K562 (cell line): ENCODE measurements around the gene KLHL35. TPM values are rescaled to one million over a fixed set of nuclear protein-coding genes. Genes with fewer than 3 reads are reported as not detected.

Experiments
- CHCHD3 ChIP-seq: fragments of 250-450 bp; sonication (Bioruptor Pico); IDR thresholded peaks from 2 replicates; pipeline ENCODE4 v2.1.2; 2022; ENCODE audit warnings: mild to moderate bottlenecking
- ETV1 ChIP-seq: fragments of 450-650 bp; conservative IDR thresholded peaks from 2 replicates; pipeline ENCODE4 v1.6.1; 2016; ENCODE audit warnings: missing genetic modification characterization, control low read depth, low read depth, missing compliant biosample characterization
- FOS ChIP-seq: IDR thresholded peaks from 3 replicates; pipeline ENCODE4 v1.6.1; 2011; ENCODE audit not compliant: insufficient read length; ENCODE audit errors: extremely low read depth
- FOXA3 ChIP-seq, 2 experiments: fragments of 450-650 bp in 1 of 2; sonication (generic) in 1 of 2; formaldehyde crosslinking; IDR thresholded peaks in 1 of 2; conservative IDR thresholded peaks in 1 of 2; 2 replicates each; pipeline versions ENCODE4 v1.4.0 to v1.8.0; 2020 to 2022; ENCODE audit warnings: mild to moderate bottlenecking in 2 of 2, missing genetic modification reagents in 1 of 2
- GABPA ChIP-seq: fragments of 200-800 bp; sonication (Bioruptor generic); conservative IDR thresholded peaks from 2 replicates; pipeline ENCODE4 v1.6.1; 2016; ENCODE audit warnings: low read depth, missing genetic modification characterization, missing compliant biosample characterization
- GATAD2B ChIP-seq: fragments of 450-650 bp; IDR thresholded peaks from 2 replicates; pipeline ENCODE4 v1.6.1; 2017; ENCODE audit warnings: mild to moderate bottlenecking, borderline replicate concordance
- HCFC1 ChIP-seq: IDR thresholded peaks from 2 replicates; pipeline ENCODE4 v1.6.1; 2012; ENCODE audit warnings: low read depth, low read length, improper control_type of control experiment
- HDAC6 ChIP-seq: IDR thresholded peaks from 2 replicates; pipeline ENCODE4 v1.6.1; 2012; ENCODE audit warnings: low read depth, mild to moderate bottlenecking, control low read depth, inconsistent platforms, low read length, moderate library complexity
- HIVEP1 ChIP-seq: fragments of 250-450 bp; sonication (Bioruptor Pico); IDR thresholded peaks from 2 replicates; pipeline ENCODE4 v1.4.0; 2020; ENCODE audit warnings: mild to moderate bottlenecking
- MEF2A ChIP-seq: IDR thresholded peaks from 2 replicates; pipeline ENCODE4 v1.6.1; 2011; ENCODE audit warnings: low read depth, mild to moderate bottlenecking, low read length, moderate library complexity; ENCODE audit not compliant: control insufficient read depth
- MXD1 ChIP-seq: fragments of 250-450 bp; sonication (Bioruptor Pico); IDR thresholded peaks from 2 replicates; pipeline ENCODE4 v1.8.0; 2021; ENCODE audit warnings: borderline replicate concordance, mild to moderate bottlenecking, moderate library complexity; ENCODE audit not compliant: poor library complexity, severe bottlenecking
- NRF1 ChIP-seq, 2 experiments: fragments of 450-650 bp; IDR thresholded peaks in 1 of 2; conservative IDR thresholded peaks in 1 of 2; 2 replicates each; pipeline ENCODE4 v1.6.1; 2014; ENCODE audit warnings: mild to moderate bottlenecking in 2 of 2
- RBFOX2 ChIP-seq: fragments of 200-400 bp; formaldehyde crosslinking; IDR thresholded peaks from 2 replicates; pipeline ENCODE4 v1.6.1; 2017; ENCODE audit warnings: low read depth, mild to moderate bottlenecking, low read length, moderate library complexity
- RCOR1 ChIP-seq, 2 experiments: IDR thresholded peaks; 2 replicates each; pipeline ENCODE4 v1.6.1; 2012; ENCODE audit warnings: low read depth in 2 of 2, low read length in 2 of 2, borderline replicate concordance in 1 of 2, improper control_type of control experiment in 1 of 2
- SMAD1 ChIP-seq: fragments of 150-350 bp; IDR thresholded peaks from 2 replicates; pipeline ENCODE4 v1.6.1; 2014; ENCODE audit warnings: low read length, low read depth; ENCODE audit not compliant: partially characterized antibody
- SOX6 ChIP-seq: fragments of 450-650 bp; IDR thresholded peaks from 2 replicates; pipeline ENCODE4 v1.6.1; 2014; ENCODE audit warnings: mild to moderate bottlenecking
- TAF1 ChIP-seq: IDR thresholded peaks from 2 replicates; pipeline ENCODE4 v1.6.1; 2011; ENCODE audit warnings: mild to moderate bottlenecking, low read length, moderate library complexity; ENCODE audit not compliant: insufficient read depth, control insufficient read depth, severe bottlenecking; ENCODE audit errors: extremely low read depth
- USF1 ChIP-seq: sonication (generic); formaldehyde crosslinking; IDR thresholded peaks from 2 replicates; pipeline ENCODE4 v1.9.0; 2022; ENCODE audit warnings: mild to moderate bottlenecking, missing genetic modification reagents
- ZNF239 ChIP-seq: fragments of 250-450 bp; sonication (Bioruptor Pico); IDR thresholded peaks from 2 replicates; pipeline ENCODE4 v1.4.0; 2020; ENCODE audit warnings: mild to moderate bottlenecking
- ZNF507 ChIP-seq: conservative IDR thresholded peaks from 2 replicates; pipeline ENCODE4 v1.6.1; 2017; ENCODE audit warnings: missing genetic modification characterization, missing compliant biosample characterization
- ZNF586 ChIP-seq: fragments of 450-650 bp; formaldehyde crosslinking; conservative IDR thresholded peaks from 2 replicates; pipeline ENCODE4 v1.4.0; 2020; ENCODE audit warnings: mild to moderate bottlenecking, moderate library complexity
- ZNF696 ChIP-seq: fragments of 250-450 bp; sonication (Bioruptor Pico); conservative IDR thresholded peaks from 2 replicates; pipeline ENCODE4 v1.4.0; 2020; ENCODE audit warnings: mild to moderate bottlenecking, moderate library complexity
- ZNF75A ChIP-seq: fragments of 450-650 bp; formaldehyde crosslinking; IDR thresholded peaks from 2 replicates; pipeline ENCODE4 v1.4.0; 2020; ENCODE audit warnings: mild to moderate bottlenecking
- ZNF780A ChIP-seq: fragments of 250-450 bp; sonication (Bioruptor Pico); IDR thresholded peaks from 2 replicates; pipeline ENCODE4 v1.5.0; 2021; ENCODE audit warnings: mild to moderate bottlenecking
- polyA plus RNA-seq, 8 experiments: library from polyadenylated mRNA; depleted of rRNA in 4 of 8; stranded (reverse) in 5 of 8; unstranded in 3 of 8; fragments of >200 nt; fragmentation: Nextera tagmentation in 2 of 8; fragmentation: Illumina TruSeq in 1 of 8; extraction: Ambion mirVana in 2 of 8; extraction: Trizol in 1 of 8; gene quantifications; 2 replicates each; pipeline versions ENCODE4 v1.2.1 to v1.2.3, GENCODE V29; 2011 to 2014; ENCODE audit warnings: inconsistent platforms in 1 of 8, missing spikeins in 1 of 8
- total RNA-seq, 7 experiments: library from RNA; depleted of rRNA in 6 of 7; stranded (reverse); fragments of >200 nt in 6 of 7; fragmentation: Illumina TruSeq in 2 of 7; extraction: Trizol in 2 of 7; gene quantifications; 2 replicates each; pipeline versions ENCODE4 v1.2.1 to v1.2.3, GENCODE V29; 2011 to 2021; ENCODE audit warnings: low replicate concordance in 1 of 7
- TF ChIP-seq, protein P1 (sequence below): fragments of 250-450 bp; sonication (Bioruptor Pico); IDR thresholded peaks from 2 replicates; pipeline ENCODE4 v1.8.0; 2022; ENCODE audit warnings: inconsistent platforms
- TF ChIP-seq, protein P2 (sequence below): sonication (generic); formaldehyde crosslinking; IDR thresholded peaks from 2 replicates; pipeline ENCODE4 v1.8.0; 2022; ENCODE audit warnings: mild to moderate bottlenecking, missing genetic modification reagents

The KLHL35 gene
- total and polyA plus RNA-seq, 9 of the 15 experiments (the other 6 are each of a cell fraction or from before 2014, with no cell fraction given) = not detected

DNA sequence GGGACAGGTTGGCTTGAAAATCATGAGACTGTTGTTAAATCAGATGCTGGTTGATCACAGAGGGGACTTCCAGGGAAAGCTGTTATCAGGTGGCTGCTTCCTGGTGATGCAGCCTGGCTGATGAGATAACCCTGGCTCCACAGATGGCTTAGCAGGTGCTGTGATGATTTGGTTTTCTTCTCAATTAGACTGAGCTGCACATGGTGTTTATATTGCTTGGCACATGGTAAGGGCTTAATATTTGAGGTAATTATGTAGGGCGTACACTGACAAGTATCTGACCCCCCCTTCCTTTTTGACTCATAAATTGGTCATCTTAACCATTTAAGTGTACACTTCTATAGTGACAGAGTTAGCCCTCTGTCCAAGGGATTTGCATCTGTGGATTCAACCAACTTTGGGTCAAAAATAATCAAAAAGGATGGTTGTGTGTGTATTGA lies 26.6 kb downstream of the KLHL35 start (continued):
- TF ChIP-seq ZNF507 = no peak
- TF ChIP-seq FOXA3 (CRISPR knock-in tag; conservative IDR thresholded peaks at IDR 0.05 in 1 of 2, IDR thresholded peaks at IDR 0.05 in 1 of 2) = no peak
- TF ChIP-seq GABPA (tag) = no peak
- TF ChIP-seq USF1 = no peak
- TF ChIP-seq ZNF696 (CRISPR knock-in tag) = no peak
- TF ChIP-seq MEF2A = no peak
- TF ChIP-seq GATAD2B = no peak
- TF ChIP-seq ZNF780A = no peak
- TF ChIP-seq, protein P1, sequence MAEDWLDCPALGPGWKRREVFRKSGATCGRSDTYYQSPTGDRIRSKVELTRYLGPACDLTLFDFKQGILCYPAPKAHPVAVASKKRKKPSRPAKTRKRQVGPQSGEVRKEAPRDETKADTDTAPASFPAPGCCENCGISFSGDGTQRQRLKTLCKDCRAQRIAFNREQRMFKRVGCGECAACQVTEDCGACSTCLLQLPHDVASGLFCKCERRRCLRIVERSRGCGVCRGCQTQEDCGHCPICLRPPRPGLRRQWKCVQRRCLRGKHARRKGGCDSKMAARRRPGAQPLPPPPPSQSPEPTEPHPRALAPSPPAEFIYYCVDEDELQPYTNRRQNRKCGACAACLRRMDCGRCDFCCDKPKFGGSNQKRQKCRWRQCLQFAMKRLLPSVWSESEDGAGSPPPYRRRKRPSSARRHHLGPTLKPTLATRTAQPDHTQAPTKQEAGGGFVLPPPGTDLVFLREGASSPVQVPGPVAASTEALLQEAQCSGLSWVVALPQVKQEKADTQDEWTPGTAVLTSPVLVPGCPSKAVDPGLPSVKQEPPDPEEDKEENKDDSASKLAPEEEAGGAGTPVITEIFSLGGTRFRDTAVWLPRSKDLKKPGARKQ (CRISPR knock-in tag) = no peak
- no peak; the same call in 1 of the 2 replicates for TF ChIP-seq ZNF239 (CRISPR knock-in tag)
- TF ChIP-seq RBFOX2 = no peak
- TF ChIP-seq ETV1 (tag) = peak; percentile 92
- TF ChIP-seq NRF1 (conservative IDR thresholded peaks at IDR 0.05 in 1 of 2, IDR thresholded peaks at IDR 0.05 in 1 of 2) = no peak
- TF ChIP-seq SMAD1 = peak; percentile 71
- no peak for TF ChIP-seq HDAC6
- TF ChIP-seq SOX6 = peak; percentile 89
- peak; percentile 89 to 99 for TF ChIP-seq RCOR1 (IDR thresholded peaks at IDR 0.05; ENCODE audit: borderline replicate concordance in 1 of 2, low read depth in 2 of 2, low read length in 2 of 2)
- TF ChIP-seq TAF1 = peak; percentile 19
- TF ChIP-seq ZNF586 (CRISPR knock-in tag) = no peak
- no peak for TF ChIP-seq MXD1 (CRISPR knock-in tag)
- TF ChIP-seq ZNF75A (CRISPR knock-in tag) = no peak
- no peak for TF ChIP-seq HCFC1
- TF ChIP-seq CHCHD3 (CRISPR knock-in tag) = no peak
- TF ChIP-seq FOS = no peak
- TF ChIP-seq, protein P2, sequence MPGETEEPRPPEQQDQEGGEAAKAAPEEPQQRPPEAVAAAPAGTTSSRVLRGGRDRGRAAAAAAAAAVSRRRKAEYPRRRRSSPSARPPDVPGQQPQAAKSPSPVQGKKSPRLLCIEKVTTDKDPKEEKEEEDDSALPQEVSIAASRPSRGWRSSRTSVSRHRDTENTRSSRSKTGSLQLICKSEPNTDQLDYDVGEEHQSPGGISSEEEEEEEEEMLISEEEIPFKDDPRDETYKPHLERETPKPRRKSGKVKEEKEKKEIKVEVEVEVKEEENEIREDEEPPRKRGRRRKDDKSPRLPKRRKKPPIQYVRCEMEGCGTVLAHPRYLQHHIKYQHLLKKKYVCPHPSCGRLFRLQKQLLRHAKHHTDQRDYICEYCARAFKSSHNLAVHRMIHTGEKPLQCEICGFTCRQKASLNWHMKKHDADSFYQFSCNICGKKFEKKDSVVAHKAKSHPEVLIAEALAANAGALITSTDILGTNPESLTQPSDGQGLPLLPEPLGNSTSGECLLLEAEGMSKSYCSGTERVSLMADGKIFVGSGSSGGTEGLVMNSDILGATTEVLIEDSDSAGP (CRISPR knock-in tag) = no peak
- TF ChIP-seq HIVEP1 (CRISPR knock-in tag) = no peak
